Neural cell (in vitro differentiated cells): ENCODE measurements around the gene TBCC. TPM values are rescaled to one million over a fixed set of nuclear protein-coding genes. Genes with fewer than 3 reads are reported as not detected.

Experiments
- H2AFZ ChIP-seq: fragments of 200-600, 300-800 bp; sonication (generic), shearing (Covaris generic); 2 replicates; pipeline ENCODE4 v1.6.0; 2014; ENCODE audit warnings: low read depth, mild to moderate bottlenecking, antibody characterized with exemption, low read length, moderate library complexity
- H3F3A ChIP-seq: fragments of 200-600 bp; shearing (Covaris generic); 2 replicates; pipeline ENCODE4 v1.6.1; 2016; ENCODE audit warnings: mild to moderate bottlenecking, moderate library complexity, mixed read lengths, antibody characterized with exemption, low read length; ENCODE audit not compliant: insufficient read depth, poor library complexity, severe bottlenecking
- H3K27ac ChIP-seq: fragments of 200-600, 300-800 bp; sonication (generic), shearing (Covaris generic); 2 replicates; pipeline ENCODE4 v1.5.1; 2014; ENCODE audit warnings: mild to moderate bottlenecking, low read length, moderate library complexity
- H3K27me3 ChIP-seq: fragments of 300-800, 200-600 bp; sonication (generic), shearing (Covaris generic); 2 replicates; pipeline ENCODE4 v1.6.0; 2014; ENCODE audit warnings: mild to moderate bottlenecking, low read depth, low read length, moderate library complexity; ENCODE audit not compliant: insufficient read depth
- H3K36me3 ChIP-seq: fragments of 300-800, 200-600 bp; sonication (generic), shearing (Covaris generic); 2 replicates; pipeline ENCODE4 v1.5.1; 2014; ENCODE audit warnings: mild to moderate bottlenecking, antibody characterized with exemption, low read length, moderate library complexity; ENCODE audit not compliant: insufficient read depth
- H3K4me2 ChIP-seq: fragments of 300-800, 200-600 bp; sonication (generic), shearing (Covaris generic); 2 replicates; pipeline ENCODE4 v1.6.0; 2014; ENCODE audit warnings: mild to moderate bottlenecking, low read length
- H3K4me3 ChIP-seq: fragments of 300-800, 200-600 bp; sonication (generic), shearing (Covaris generic); 2 replicates; pipeline ENCODE4 v1.5.1; 2014; ENCODE audit warnings: mild to moderate bottlenecking, low read length, moderate library complexity
- H3K79me2 ChIP-seq: fragments of 200-600 bp; shearing (Covaris generic); replicated peaks from 2 replicates; pipeline ENCODE4 v1.6.0; 2014; ENCODE audit warnings: mild to moderate bottlenecking, low read length, moderate library complexity; ENCODE audit not compliant: insufficient read depth
- H3K9ac ChIP-seq: fragments of 300-800, 200-600 bp; sonication (generic), shearing (Covaris generic); 2 replicates; pipeline ENCODE4 v1.6.1; 2016; ENCODE audit warnings: mild to moderate bottlenecking, low read length, mixed read lengths
- H3K9me2 ChIP-seq: fragments of 200-600 bp; shearing (Covaris generic); 2 replicates; pipeline ENCODE4 v1.6.1; 2016; ENCODE audit warnings: mild to moderate bottlenecking, low read length, mixed read lengths; ENCODE audit not compliant: insufficient read depth
- H3K9me3 ChIP-seq: fragments of 200-600, 300-800 bp; sonication (generic), shearing (Covaris generic); 2 replicates; pipeline ENCODE4 v1.6.1; 2016; ENCODE audit warnings: mild to moderate bottlenecking, mixed run types, low read length, moderate library complexity, mixed read lengths
- H4K20me1 ChIP-seq: fragments of 200-600 bp; shearing (Covaris generic); 2 replicates; pipeline ENCODE4 v1.6.1; 2016; ENCODE audit warnings: mild to moderate bottlenecking, mixed run types; ENCODE audit not compliant: insufficient read depth
- CTCF ChIP-seq: fragments of 450-650 bp; IDR thresholded peaks from 2 replicates; pipeline ENCODE4 v1.5.1; 2014; ENCODE audit warnings: antibody characterized with exemption, mild to moderate bottlenecking, moderate library complexity; ENCODE audit not compliant: poor library complexity, severe bottlenecking
- EP300 ChIP-seq: fragments of 450-650 bp; conservative IDR thresholded peaks from 2 replicates; pipeline ENCODE4 v1.6.1; 2014; ENCODE audit warnings: antibody characterized with exemption, mild to moderate bottlenecking, moderate library complexity; ENCODE audit not compliant: poor library complexity, severe bottlenecking
- EZH2 ChIP-seq: fragments of 200-600, 300-800 bp; shearing (Covaris generic), sonication (generic); IDR thresholded peaks from 2 replicates; pipeline ENCODE4 v1.6.1; 2014; ENCODE audit warnings: antibody characterized with exemption, low read length, borderline replicate concordance, mild to moderate bottlenecking; ENCODE audit not compliant: insufficient read depth, poor library complexity, severe bottlenecking
- MXI1 ChIP-seq: fragments of 450-650 bp; conservative IDR thresholded peaks from 2 replicates; pipeline ENCODE4 v1.6.1; 2014; ENCODE audit warnings: antibody characterized with exemption, mild to moderate bottlenecking; ENCODE audit not compliant: poor library complexity, severe bottlenecking
- POLR2AphosphoS5 ChIP-seq: IDR thresholded peaks from 2 replicates; pipeline ENCODE4 v1.6.1; 2012
- RAD21 ChIP-seq: fragments of 450-650 bp; conservative IDR thresholded peaks from 2 replicates; pipeline ENCODE4 v1.6.1; 2014; ENCODE audit warnings: antibody characterized with exemption, mild to moderate bottlenecking, moderate library complexity
- SMC3 ChIP-seq: fragments of 450-650 bp; conservative IDR thresholded peaks from 2 replicates; pipeline ENCODE4 v1.6.1; 2014; ENCODE audit warnings: antibody characterized with exemption, mild to moderate bottlenecking, moderate library complexity; ENCODE audit not compliant: poor library complexity
- TAF1 ChIP-seq: IDR thresholded peaks from 2 replicates; pipeline ENCODE4 v1.6.1; 2012; ENCODE audit warnings: low read depth
- polyA plus RNA-seq: library from polyadenylated mRNA; depleted of rRNA; stranded (reverse); fragments of >200 nt; gene quantifications from 2 replicates; pipeline ENCODE4 v1.2.3, GENCODE V29; 2014
- TF ChIP-seq, protein P1 (sequence below): IDR thresholded peaks from 2 replicates; pipeline ENCODE4 v1.6.1; 2012; ENCODE audit warnings: borderline replicate concordance

The TBCC gene
- polyA plus RNA-seq, 1 donor from 2014 or later: 112 TPM

DNA sequence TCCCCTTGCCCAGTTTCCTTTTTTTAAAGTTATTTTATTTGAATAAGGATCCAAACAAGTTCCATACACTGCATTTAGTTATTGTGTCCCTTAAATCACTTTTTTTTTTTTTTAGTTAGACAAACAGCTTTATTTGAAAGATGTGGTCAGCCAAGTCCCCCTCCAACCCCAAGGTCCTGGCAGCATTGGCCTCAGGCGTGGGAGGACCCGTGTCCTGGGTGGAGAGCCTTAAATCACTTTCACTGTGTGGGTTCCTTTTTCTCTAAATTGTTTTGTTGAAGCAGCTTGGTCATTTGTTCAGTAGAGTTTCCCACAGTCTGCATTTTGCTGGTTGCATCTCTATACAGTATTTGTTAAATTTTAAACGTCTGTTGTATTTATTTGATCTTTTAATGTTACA is 5.2 kb upstream of the TBCC start:
- Histone ChIP-seq H3K4me3 (no peak overlapping the region), H3F3A (peaks cover 11% of the 10 kb centered on the region), H3K4me2 (no peak overlapping the region), H3K9me3 (no peaks in the 10 kb centered on the region), H3K27ac (no peak overlapping the region), H3K9me2 (no peaks in the 10 kb centered on the region), H3K9ac (no peak overlapping the region), H3K36me3 (no peaks in the 10 kb centered on the region), H3K79me2 (peaks cover 4% of the 10 kb centered on the region), H3K27me3 (no peaks in the 10 kb centered on the region), H4K20me1 (no peaks in the 10 kb centered on the region), H2AFZ (no peak overlapping the region)
- TF ChIP-seq SMC3: no peak
- no peak for TF ChIP-seq EZH2
- no peak for TF ChIP-seq MXI1
- no peak for TF ChIP-seq POLR2AphosphoS5
- TF ChIP-seq TAF1: no peak
- TF ChIP-seq RAD21: no peak
- TF ChIP-seq, protein P1, sequence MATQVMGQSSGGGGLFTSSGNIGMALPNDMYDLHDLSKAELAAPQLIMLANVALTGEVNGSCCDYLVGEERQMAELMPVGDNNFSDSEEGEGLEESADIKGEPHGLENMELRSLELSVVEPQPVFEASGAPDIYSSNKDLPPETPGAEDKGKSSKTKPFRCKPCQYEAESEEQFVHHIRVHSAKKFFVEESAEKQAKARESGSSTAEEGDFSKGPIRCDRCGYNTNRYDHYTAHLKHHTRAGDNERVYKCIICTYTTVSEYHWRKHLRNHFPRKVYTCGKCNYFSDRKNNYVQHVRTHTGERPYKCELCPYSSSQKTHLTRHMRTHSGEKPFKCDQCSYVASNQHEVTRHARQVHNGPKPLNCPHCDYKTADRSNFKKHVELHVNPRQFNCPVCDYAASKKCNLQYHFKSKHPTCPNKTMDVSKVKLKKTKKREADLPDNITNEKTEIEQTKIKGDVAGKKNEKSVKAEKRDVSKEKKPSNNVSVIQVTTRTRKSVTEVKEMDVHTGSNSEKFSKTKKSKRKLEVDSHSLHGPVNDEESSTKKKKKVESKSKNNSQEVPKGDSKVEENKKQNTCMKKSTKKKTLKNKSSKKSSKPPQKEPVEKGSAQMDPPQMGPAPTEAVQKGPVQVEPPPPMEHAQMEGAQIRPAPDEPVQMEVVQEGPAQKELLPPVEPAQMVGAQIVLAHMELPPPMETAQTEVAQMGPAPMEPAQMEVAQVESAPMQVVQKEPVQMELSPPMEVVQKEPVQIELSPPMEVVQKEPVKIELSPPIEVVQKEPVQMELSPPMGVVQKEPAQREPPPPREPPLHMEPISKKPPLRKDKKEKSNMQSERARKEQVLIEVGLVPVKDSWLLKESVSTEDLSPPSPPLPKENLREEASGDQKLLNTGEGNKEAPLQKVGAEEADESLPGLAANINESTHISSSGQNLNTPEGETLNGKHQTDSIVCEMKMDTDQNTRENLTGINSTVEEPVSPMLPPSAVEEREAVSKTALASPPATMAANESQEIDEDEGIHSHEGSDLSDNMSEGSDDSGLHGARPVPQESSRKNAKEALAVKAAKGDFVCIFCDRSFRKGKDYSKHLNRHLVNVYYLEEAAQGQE: no peak
- no peak for TF ChIP-seq CTCF
- TF ChIP-seq EP300: no peak

DNA sequence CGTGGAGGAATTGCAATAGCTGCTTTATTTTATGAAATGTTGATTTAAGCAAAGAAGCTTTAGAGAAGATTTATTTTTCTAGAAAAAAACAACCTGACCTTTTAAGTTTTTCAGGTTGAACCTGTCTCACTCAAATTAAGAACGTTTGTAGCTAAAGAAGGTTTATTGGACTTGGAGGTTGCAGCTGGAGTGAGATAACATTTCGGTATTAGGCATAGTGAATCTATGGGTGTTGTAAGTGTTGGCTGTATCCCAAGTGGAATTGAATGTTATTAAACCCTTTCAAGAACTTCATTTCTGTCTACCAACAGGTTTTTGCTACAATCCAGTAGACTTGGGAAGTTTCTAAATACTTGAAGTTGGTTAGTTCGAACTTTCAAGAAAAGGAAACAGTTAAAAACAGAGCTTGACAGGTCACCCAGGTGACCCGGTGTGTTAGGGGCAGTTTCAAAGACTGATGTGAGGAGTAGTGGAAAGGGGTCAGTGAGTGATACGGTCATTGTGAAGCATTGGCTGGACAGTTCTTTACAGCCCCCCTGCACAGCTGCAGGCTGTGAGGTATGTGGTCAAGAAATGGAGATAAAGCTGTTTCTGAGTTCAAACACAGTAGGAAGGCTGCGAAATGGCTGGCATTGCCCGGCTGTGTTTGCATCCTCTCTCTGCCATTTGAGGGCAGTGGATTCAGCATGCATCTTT is 2.4 kb upstream of the TBCC start:
- TF ChIP-seq RAD21: no peak
- TF ChIP-seq, protein P1: no peak
- TF ChIP-seq EP300: no peak
- no peak for TF ChIP-seq EZH2
- no peak for TF ChIP-seq MXI1
- no peak for TF ChIP-seq CTCF
- no peak for TF ChIP-seq SMC3
- no peak for TF ChIP-seq POLR2AphosphoS5
- TF ChIP-seq TAF1: no peak
- Histone ChIP-seq H3K36me3 (no peaks in the 10 kb centered on the region), H3K4me3 (peak overlapping the region; percentile 98), H3K9me3 (no peaks in the 10 kb centered on the region), H3K9me2 (no peaks in the 10 kb centered on the region), H4K20me1 (no peaks in the 10 kb centered on the region), H3K27ac (peak overlapping the region; percentile 97), H3K9ac (no peak overlapping the region), H3F3A (peaks cover 18% of the 10 kb centered on the region), H3K27me3 (no peaks in the 10 kb centered on the region), H2AFZ (no peak overlapping the region), H3K79me2 (peaks cover 23% of the 10 kb centered on the region), H3K4me2 (no peak overlapping the region)
